Measurements from ENCODE around the gene RNF180.
A peak's percentile ranks its signal among the peaks of the same experiment; 100 is the strongest.
"Not testable (repeated sequence)": the region's sequence is repeated elsewhere in the genome, so short reads cannot be mapped to it uniquely, and the experiment has no call there.

The RNF180 gene

GRCh38 chr5:64181440-64181839, 15.8 kb downstream of the RNF180 start:
- no peak for DNase-seq

DNA sequence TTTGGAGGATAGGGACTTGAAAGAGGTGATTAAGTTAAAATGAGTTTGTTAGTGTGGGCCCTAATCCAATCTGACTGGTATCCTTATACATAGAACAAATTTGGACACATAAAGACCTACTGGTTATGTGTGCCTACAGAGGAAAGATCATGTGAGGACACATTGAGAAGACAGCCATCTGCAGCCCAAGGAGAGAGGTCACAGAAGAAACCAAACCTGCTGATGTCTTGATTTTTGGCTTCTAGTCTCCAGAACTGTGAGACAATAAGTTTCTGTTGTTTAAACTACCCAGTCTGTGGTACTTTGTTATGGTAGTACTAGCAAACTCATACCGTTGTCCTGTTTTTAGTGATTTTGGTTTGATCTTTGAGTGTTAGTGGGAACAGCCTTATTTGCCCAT, 18.3 kb downstream of the RNF180 start:
- DNase-seq = no peak

DNA sequence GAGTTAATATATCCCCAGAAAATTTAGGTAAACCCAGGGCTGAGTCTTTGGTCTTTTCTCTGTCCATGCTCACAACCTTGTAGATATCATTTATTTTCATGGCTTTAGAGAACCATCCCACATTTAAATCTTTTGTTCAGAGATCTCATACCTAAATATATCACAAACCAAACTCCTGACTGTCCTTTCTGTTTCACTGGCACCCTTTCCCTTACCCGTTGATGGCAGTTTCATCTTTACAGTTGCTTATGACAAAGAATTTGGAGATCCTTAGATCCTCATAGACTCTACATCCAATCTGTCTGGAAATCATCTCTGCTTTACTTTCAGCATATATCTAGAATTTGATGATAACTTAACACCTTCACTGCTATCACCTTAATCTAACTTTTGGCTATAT, 19.2 kb downstream of the RNF180 start:
- DNase-seq = no peak

DNA sequence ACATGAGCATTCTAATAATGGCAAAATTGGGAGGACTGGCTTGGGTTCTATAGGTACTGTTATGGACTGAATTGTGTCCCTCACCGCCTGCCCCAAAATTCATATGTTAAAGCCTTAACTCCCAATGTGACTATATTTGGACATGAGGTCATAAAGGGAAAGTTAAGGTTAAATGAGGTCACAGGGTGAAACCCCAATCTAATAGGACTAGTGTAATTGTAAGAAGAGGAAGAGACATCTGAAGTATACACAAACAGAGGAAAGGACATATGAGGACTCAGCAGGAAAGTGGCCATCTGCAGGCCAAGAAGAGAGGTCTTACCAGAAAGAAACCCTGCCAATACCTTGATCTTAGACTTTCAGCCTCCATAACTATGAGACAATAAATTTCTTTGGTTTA, 23.1 kb downstream of the RNF180 start:
- DNase-seq = no peak

DNA sequence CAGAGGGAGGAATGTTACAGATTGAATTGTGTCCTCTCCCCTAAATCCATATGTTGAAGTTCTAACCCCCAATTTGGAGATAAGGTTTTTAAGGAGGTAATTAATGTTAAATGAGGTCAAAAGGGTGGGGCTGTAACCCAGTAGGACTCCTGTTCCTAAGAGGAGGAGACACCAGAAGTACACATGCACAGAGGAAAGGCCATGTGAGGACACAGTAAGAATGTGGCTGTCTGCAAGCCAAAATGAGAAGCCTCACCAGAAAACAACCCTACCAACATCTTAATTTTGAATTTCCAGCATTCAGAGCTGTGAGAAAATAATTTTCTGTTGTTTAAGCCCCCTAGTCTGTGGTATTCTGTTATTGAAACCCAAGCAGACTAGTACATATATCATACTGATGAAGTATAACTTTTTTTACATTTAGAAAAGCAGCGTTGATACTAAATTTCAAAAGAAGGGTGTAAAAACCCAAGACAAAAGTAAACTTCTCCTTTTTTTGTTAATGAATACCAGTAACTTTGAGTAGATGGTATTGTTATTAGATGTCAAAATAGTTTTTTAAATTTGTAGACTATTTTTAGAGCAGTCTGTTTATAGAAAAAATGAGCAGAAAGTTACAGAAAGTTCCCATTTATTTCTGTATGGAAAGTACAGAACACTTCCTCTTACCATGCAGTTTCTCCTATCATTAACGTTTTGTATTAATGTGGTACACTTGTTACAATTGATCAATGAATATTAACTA, 25.1 kb downstream of the RNF180 start:
- no peak for DNase-seq

DNA sequence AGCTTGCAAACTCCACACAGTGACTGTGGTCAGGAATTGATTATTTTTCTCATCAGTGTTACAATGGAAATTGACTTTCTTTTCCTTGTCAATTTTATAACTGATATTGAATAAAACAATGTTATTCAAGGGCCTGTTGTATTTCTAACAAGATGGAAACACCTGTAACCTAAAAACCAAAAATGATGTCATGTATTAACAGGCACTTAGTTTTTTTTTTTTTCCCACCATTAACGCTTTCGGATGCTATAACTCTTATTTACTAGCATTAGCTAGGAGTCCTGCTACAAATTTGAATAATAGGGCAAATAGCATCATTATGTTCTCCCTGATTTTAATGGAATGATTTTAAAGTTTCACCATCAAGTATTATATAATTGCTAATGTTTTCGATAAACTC, 30.3 kb downstream of the RNF180 start:
- DNase-seq = no peak

- no peak for DNase-seq
Measured at GRCh38 chr5:64199425-64199824, 33.8 kb downstream of the RNF180 start.

- DNase-seq = peak; percentile 53
Measured at GRCh38 chr5:64201996-64202395, 36.4 kb downstream of the RNF180 start.

DNA sequence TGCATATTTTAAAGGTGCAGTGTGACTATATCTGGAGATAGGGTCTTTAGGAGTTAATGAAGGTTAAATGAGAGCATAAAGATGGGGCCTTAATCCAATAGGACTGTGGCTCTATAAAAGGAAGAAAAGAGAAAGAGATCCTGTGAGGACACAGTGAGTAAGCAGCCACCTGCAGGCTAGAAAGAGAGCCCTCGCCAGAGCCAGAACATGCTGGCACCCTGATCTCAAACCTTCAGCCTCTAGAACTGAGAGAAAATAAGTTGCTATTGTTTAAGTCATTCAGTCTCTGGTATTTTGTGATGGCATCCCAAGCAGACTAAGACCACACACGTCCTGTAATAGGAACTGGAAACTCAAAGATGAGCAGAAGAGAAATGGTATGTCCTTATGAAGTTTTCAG, 41.0 kb downstream of the RNF180 start:
- DNase-seq = no peak

DNA sequence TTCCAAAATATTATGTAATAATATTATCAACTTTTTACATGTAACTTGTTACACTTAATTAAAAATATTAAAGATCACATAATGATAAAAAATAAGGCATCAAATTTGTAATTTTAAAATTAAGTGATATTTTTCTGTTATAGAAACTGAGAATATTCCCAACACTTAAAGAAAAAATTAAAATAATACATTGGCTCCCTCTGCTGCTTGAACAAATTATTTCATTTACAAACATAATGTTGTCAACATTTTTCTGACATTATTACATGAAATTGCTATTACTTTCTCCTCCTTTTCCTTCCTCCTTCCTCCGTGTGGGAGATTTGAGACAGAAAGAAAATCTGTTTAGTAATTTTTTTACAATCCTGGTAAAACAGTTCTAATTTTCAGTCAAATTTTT, 42.3 kb downstream of the RNF180 start:
- DNase-seq = peak; percentile 31

GRCh38 chr5:64209353-64209752, 43.7 kb downstream of the RNF180 start:
- no peak for DNase-seq

GRCh38 chr5:64210866-64211265, 45.2 kb downstream of the RNF180 start:
- peak; percentile 91 for DNase-seq

- no peak for DNase-seq
Measured at GRCh38 chr5:64213011-64213410, 47.4 kb downstream of the RNF180 start.

DNA sequence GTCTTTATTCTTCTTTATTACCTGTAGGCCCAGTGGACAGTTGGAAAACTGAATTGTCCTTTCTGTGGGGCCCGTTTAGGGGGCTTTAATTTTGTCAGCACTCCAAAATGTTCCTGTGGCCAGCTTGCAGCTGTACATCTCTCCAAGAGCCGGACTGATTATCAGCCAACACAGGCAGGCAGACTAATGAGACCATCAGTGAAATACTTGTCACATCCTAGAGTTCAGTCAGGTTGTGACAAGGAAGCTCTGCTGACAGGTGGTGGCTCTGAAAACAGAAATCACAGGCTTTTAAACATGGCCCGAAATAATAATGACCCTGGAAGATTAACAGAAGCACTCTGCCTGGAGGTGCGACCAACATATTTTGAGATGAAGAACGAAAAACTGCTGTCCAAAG, 47.9 kb downstream of the RNF180 start:
- no peak for DNase-seq

DNA sequence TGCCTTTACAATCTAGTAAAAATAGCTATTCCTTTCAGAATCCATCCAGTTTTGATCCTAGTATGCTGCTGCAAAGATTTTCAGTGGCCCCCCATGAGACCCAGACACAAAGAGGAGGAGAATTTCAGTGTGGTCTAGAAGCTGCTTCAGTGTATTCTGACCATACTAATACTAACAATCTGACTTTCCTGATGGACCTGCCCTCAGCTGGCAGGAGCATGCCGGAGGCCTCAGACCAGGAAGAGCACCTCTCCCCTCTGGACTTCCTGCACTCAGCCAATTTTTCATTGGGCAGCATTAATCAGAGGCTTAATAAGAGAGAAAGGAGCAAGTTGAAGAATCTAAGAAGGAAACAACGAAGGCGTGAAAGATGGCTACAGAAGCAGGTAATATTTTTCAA, 48.5 kb downstream of the RNF180 start:
- no peak for DNase-seq

GRCh38 chr5:64221911-64222310, 56.3 kb downstream of the RNF180 start:
- DNase-seq = no peak

DNA sequence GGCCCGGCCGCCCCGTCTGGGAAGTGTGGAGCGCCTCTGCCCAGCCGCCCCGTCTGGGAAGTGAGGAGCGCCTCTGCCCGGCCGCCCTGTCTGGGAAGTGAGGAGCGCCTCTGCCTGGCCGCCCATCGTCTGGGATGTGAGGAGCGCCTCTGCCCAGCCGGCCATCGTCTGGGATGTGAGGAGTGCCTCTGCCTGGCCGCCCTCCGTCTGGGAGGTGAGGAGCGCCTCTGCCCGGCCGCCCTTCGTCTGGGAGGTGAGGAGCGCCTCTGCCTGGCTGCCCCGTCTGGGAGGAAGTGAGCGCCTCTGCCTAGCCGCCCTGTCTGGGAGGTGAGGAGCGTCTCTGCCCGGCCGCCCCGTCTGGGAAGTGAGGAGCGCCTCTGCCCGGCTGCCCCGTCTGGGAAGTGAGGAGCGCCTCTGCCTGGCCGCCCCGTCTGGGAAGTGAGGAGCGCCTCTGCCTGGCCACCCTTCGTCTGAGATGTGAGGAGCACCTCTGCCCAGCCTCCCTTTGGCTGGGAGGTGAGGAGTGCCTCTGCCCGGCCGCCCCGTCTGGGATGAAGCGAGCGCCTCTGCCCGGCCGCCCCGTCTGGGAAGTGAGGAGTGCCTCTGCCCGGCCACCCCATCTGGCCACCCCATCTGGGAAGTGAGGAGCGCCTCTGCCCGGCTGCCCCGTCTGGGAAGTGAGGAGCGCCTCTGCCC, 59.8 kb downstream of the RNF180 start:
- not testable (repeated sequence) for DNase-seq

GRCh38 chr5:64227131-64227537, 61.5 kb downstream of the RNF180 start:
- DNase-seq = not testable (repeated sequence)

GRCh38 chr5:64229163-64229774, 63.6 kb downstream of the RNF180 start:
- DNase-seq = peak; percentile 32

GRCh38 chr5:64260756-64261155, 95.1 kb downstream of the RNF180 start:
- no peak for DNase-seq

DNA sequence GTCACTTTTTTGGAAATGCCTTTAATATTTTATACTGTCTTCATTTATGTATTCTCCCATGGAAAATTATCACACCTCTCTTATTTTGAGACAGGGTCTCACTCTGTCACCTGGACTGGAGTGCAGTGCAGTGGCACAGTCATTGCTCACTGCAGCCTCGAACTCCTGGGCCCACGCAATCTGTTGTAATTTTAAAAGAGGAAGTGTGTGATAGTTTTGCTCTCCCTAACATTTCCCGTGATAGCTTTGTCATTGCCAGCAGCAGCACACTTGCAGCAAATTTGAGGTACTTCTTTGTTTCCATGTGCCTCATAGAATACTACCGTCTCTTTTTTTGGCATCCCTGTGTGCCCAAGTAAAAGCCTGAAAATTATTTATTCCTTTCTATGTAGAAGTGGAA, 103.5 kb downstream of the RNF180 start:
- no peak for DNase-seq

DNA sequence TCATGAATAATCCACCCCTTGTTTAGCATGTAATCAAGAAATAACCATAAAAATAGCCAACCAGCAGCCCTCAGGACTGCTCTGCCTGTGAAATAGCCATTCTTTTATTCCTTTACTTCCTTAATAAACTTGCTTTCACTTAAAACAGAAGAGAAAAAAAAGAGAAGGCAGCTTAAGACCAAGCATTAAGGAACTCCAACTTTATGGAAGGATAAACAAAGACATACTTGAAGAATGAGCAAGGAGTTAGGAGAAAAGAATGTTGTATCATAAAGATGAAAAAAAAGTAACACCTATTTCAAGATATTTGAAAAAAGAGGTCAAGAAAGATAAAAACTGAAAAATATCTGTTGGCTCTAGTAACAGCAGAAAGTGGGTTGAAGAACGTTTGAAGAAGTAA, 107.6 kb downstream of the RNF180 start:
- DNase-seq = no peak

- DNase-seq = no peak
Measured at GRCh38 chr5:64285188-64286130, 119.8 kb downstream of the RNF180 start.
